Kidney (tissue), 14 donors: ENCODE results near the gene SEMA5B. TPM values are rescaled to one million over a fixed set of nuclear protein-coding genes. Genes with fewer than 3 reads are reported as not detected.
A peak's percentile ranks its signal among the peaks of the same experiment; 100 is the strongest.

Experiments used
- DNase-seq, 5 donors: peaks; one replicate each; pipeline ENCODE4 v3.0.0-alpha.2; 2013 to 2020
- FAIRE-seq: peaks from 2 replicates; lab custom pipeline; 2012; peaks lifted over from hg19 to GRCh38; lab: Jason Lieb, UNC
- H3K27ac ChIP-seq, 2 donors: one replicate each; pipeline ENCODE4 v1.7.0; 2013; ENCODE audit warnings: low read depth in 2 of 2, low read length in 2 of 2, inconsistent platforms in 1 of 2
- H3K27me3 ChIP-seq: one replicate; pipeline ENCODE4 v1.7.1; 2013; ENCODE audit warnings: low read length, inconsistent platforms; ENCODE audit not compliant: control insufficient read depth, insufficient read depth
- H3K36me3 ChIP-seq, 3 donors: one replicate each; pipeline versions ENCODE4 v1.7.0 to v1.7.1; 2013; ENCODE audit warnings: low read length in 3 of 3, control low read depth in 1 of 3, inconsistent platforms in 1 of 3; ENCODE audit not compliant: insufficient read depth in 3 of 3, control insufficient read depth in 2 of 3
- H3K4me1 ChIP-seq, 3 donors: one replicate each; pipeline versions ENCODE4 v1.7.0 to v1.7.1; 2013; ENCODE audit warnings: low read length in 3 of 3, inconsistent platforms in 1 of 3, low read depth in 1 of 3; ENCODE audit not compliant: control insufficient read depth in 2 of 3, insufficient read depth in 2 of 3
- H3K4me3 ChIP-seq, 3 donors: one replicate each; pipeline versions ENCODE4 v1.7.0 to v1.8.1; 2013; ENCODE audit warnings: low read length in 3 of 3, control low read depth in 1 of 3, inconsistent platforms in 1 of 3
- H3K9ac ChIP-seq, 3 donors: one replicate each; pipeline versions ENCODE4 v1.7.0 to v1.7.1; 2013; ENCODE audit warnings: low read length in 3 of 3, control low read depth in 1 of 3, inconsistent platforms in 1 of 3
- H3K9me3 ChIP-seq, 3 donors: one replicate each; pipeline versions ENCODE4 v1.7.0 to v1.7.1; 2013; ENCODE audit warnings: low read length in 3 of 3, control low read depth in 1 of 3, inconsistent platforms in 1 of 3; ENCODE audit not compliant: control insufficient read depth in 2 of 3, insufficient read depth in 1 of 3
- intact Hi-C: fragments of 100-400 bp; cut with DNase I; formaldehyde crosslinking; loops from one replicate; pipeline ENCODE4 v1.11.1; 2022
- polyA plus RNA-seq: library from polyadenylated mRNA; stranded (reverse); fragments of 350-450 nt; fragmentation: Illumina TruSeq; extraction: RNeasy Lipid Tissue Mini Kit (QIAGEN cat#74804); gene quantifications from one replicate; pipeline ENCODE4 v1.2.3, GENCODE V29; 2014; ENCODE audit warnings: low read depth, low replicate concordance; ENCODE audit not compliant: insufficient read depth
- total RNA-seq: library from RNA; stranded (reverse); fragmentation: NEBNext Ultra II Directional; extraction: Animal tissue kit (Norgen Biotek cat#: 25700); gene quantifications from one replicate; pipeline ENCODE4 v1.2.1, GENCODE V29; 2021
- TF ChIP-seq, protein P1 (sequence below): IDR thresholded peaks from 3 replicates; pipeline ENCODE4 v1.5.1; 2012; ENCODE audit warnings: mild to moderate bottlenecking, moderate library complexity, borderline replicate concordance; ENCODE audit not compliant: insufficient read depth; ENCODE audit errors: extremely low read depth
- donor health status: control.
- donor health status: control.
- donor health status: control.
- donor health status: control.
- donor health status: control.
- donor health status: DM: yes; HTN: yes; CAD: no.
- donor health status: Normal renal cell carcinoma (clear cell type).

Gene SEMA5B
- total and polyA plus RNA-seq, 2 donors from 2014 or later = 6.6 to 8.4 TPM

DNA sequence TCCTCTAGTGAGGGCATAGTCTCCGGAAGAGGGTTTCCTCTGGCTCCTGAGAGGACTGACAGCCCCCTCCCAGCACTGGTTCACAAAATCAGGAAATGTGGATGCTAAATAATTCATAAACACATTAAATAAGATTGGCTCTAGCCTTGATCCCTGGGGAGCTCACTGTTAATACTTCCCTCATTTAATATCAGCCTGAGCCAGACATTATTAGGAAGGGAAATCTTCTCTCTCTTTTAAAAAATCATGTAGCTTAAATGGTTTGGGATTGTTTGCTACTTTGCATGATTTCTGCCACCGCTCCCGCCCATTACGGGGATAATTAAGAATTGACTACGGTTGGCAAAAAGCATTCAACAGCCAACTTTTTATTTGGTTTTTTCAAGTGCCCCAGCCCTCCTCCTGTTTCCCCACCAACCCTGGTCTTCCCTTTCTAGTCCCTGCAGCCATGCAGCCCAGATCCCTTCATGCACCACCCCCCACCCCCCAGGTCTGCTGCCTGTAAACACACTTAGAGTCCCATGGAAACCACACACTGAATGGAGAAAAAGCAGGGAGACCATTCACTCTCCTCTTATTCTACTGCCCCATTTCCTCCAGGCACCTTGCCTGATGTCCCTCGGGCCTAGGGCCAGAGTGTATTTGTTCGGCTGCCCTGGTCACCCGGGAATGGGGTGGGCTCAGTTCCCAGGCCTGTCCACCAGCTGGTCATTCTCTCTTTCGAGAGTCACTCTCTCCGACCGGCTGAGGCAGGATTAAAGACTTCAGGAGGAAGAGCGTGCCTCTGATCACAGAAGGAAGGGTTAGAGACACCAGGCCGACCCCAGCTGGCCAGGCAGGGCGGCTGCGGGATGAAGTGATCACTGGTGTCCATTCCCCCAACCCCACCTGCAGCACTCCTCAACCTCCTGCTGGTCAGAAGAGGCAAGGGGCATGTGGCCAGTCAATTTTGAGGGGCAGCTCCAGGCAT is 45.1 kb downstream of the SEMA5B start:
- no peak for FAIRE-seq
- TF ChIP-seq, protein P1, sequence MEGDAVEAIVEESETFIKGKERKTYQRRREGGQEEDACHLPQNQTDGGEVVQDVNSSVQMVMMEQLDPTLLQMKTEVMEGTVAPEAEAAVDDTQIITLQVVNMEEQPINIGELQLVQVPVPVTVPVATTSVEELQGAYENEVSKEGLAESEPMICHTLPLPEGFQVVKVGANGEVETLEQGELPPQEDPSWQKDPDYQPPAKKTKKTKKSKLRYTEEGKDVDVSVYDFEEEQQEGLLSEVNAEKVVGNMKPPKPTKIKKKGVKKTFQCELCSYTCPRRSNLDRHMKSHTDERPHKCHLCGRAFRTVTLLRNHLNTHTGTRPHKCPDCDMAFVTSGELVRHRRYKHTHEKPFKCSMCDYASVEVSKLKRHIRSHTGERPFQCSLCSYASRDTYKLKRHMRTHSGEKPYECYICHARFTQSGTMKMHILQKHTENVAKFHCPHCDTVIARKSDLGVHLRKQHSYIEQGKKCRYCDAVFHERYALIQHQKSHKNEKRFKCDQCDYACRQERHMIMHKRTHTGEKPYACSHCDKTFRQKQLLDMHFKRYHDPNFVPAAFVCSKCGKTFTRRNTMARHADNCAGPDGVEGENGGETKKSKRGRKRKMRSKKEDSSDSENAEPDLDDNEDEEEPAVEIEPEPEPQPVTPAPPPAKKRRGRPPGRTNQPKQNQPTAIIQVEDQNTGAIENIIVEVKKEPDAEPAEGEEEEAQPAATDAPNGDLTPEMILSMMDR = no peak

DNA sequence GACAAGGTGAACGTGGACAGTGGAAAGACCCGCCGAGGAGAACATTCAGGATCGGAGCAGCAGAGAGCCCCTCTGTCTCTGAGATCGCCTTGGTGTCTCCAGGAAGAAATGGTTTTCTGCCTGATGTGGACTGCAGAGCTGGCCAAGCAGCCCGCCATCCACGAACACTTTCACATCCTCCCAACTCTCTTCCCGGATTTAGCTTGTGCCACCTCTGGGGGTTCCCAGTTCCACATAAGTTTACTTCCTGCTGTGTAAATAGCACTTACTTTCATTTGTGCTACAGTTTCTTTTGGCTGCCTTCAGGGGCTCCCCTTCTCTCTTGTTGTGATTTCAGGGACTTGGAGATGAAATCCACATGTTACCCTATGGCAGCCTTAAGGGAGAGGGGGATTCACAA is 48.4 kb downstream of the SEMA5B start:
- intact Hi-C loops = no loop called here
- Histone ChIP-seq H3K4me1 (peaks cover 3 to 18% (median 9%) of the 10 kb centered on the region in 3 donors), H3K9ac (no peak overlapping the region), H3K4me3 (no peak overlapping the region), H3K9me3 (no peaks in the 10 kb centered on the region), H3K36me3 (no peaks in the 10 kb centered on the region), H3K27me3 (no peaks in the 10 kb centered on the region), H3K27ac (no peak overlapping the region)
- FAIRE-seq (no peak), DNase-seq (peak in 1 of 5 donors; percentile 60)
- TF ChIP-seq, protein P1 = no peak

More for the DNA sequence above, 45.1 kb downstream of the SEMA5B start:
- H3K27ac ChIP-seq = no peak overlapping the region
- H3K9me3 ChIP-seq = no peaks in the 10 kb centered on the region
- no peaks in the 10 kb centered on the region for H3K27me3 ChIP-seq
- H3K9ac ChIP-seq = no peak overlapping the region
- no peak overlapping the region for H3K4me3 ChIP-seq
- no peaks in the 10 kb centered on the region for H3K36me3 ChIP-seq
- intact Hi-C loops = no loop called here
- peak in 1 of 5 donors; percentile 78 for DNase-seq
- H3K4me1 ChIP-seq = peaks cover 0 to 7% (median 3%) of the 10 kb centered on the region in 3 donors

DNA sequence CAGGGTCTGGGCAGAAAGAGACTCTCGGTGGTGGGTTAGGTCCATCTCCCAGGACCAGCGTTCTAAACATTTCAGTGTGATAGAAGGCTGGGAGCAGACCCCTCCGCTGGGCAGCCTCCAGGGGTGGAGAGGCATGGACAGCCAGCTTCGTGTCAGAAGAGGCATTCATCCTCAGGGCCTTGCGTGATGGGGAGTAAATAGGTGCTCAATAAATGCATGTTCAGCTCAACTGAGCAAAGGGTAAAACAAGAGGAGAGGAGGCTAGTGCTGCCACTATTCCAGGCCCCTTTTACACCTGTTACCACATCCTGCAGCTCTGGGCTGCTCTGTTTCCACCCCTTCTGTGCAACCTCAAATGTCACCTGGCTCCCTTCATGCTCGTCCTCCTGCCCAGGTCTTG is 49.0 kb downstream of the SEMA5B start:
- DNase-seq = no peak
- Histone ChIP-seq H3K4me1 (peaks cover 3 to 20% (median 9%) of the 10 kb centered on the region in 3 donors), H3K9ac (no peak overlapping the region), H3K36me3 (no peaks in the 10 kb centered on the region), H3K27me3 (no peaks in the 10 kb centered on the region), H3K9me3 (no peaks in the 10 kb centered on the region), H3K27ac (no peak overlapping the region), H3K4me3 (no peak overlapping the region)
- FAIRE-seq = no peak
- TF ChIP-seq, protein P1 = no peak
- intact Hi-C loops = no loop called here
